ENCODE data around the gene CD99L2. TPM values are rescaled to one million over a fixed set of nuclear protein-coding genes. Genes with fewer than 3 reads are reported as not detected.
A peak's percentile ranks its signal among the peaks of the same experiment; 100 is the strongest.
"Not testable (repeated sequence)": the region's sequence is repeated elsewhere in the genome, so short reads cannot be mapped to it uniquely, and the experiment has no call there.

Gene CD99L2
- total and polyA plus RNA-seq, 10 of the 15 experiments (the other 5 are each of a cell fraction or from before 2014, with no cell fraction given): 1.1 to 22.9 (median 13.0) TPM

- TF ChIP-seq HDAC6 (IDR thresholded peaks at IDR 0.05; ENCODE audit: unreplicated experiment) (no peak), SUPT20H (IDR thresholded peaks at IDR 0.05; ENCODE audit: borderline replicate concordance, control insufficient read depth, low read depth, low read length) (no peak), MEF2A (IDR thresholded peaks at IDR 0.05; ENCODE audit: insufficient read depth, low read depth, low read length) (0 out of 2 replicates have a peak, but pooled peaks have one; percentile 41), POU2F2 (IDR thresholded peaks at IDR 0.05; ENCODE audit: borderline replicate concordance, low read depth, low read length) (0 out of 3 replicates have a peak, but pooled peaks have one; percentile 25), E2F8 (IDR thresholded peaks at IDR 0.05; ENCODE audit: low read depth, partially characterized antibody) (no peak), KLF5 (IDR thresholded peaks at IDR 0.05; ENCODE audit: partially characterized antibody) (no peak)
Observed at GRCh38 chrX:150879855-150880807, 18.3 kb downstream of the CD99L2 start (continued).

- WGBS (ENCODE audit: insufficient coverage, insufficient replicate concordance, low lambda C conversion rate, missing lambda C conversion rate): 75% methylated on average over 2 of the region's 2 CpGs
- H3K4me1 ChIP-seq (ENCODE audit: control insufficient read depth, insufficient read depth, low read length); H3K27me3 ChIP-seq (replicated peaks in 1 of 2; ENCODE audit: control insufficient read depth in 2 of 2, insufficient read depth in 2 of 2, low read length in 1 of 2); BruUV-seq (replicated peaks); H3K79me2 ChIP-seq (ENCODE audit: control insufficient read depth, insufficient read depth, low read length); POLR2A ChIA-PET; H3K9ac ChIP-seq (ENCODE audit: control insufficient read depth, insufficient read depth, low read length); H3K4me3 ChIP-seq; H3K9me3 ChIP-seq (replicated peaks; ENCODE audit: control insufficient read depth, insufficient read depth, low read length); in situ Hi-C loops (cut with MboI); H4K20me1 ChIP-seq (ENCODE audit: control insufficient read depth, insufficient read depth); CTCF ChIA-PET; RAD21 ChIA-PET (ENCODE audit: unreplicated experiment); H3K27ac ChIP-seq (ENCODE audit: control insufficient read depth, insufficient read depth); FAIRE-seq; ATAC-seq; SMC1A ChIA-PET (ENCODE audit: uncharacterized antibody, unreplicated experiment); intact Hi-C loops (cut with micrococcal nuclease; ENCODE audit: unreplicated experiment); H2AFZ ChIP-seq (ENCODE audit: control insufficient read depth, low read depth, low read length); H3K4me2 ChIP-seq (ENCODE audit: control insufficient read depth, insufficient read depth); H3K36me3 ChIP-seq (ENCODE audit: control insufficient read depth in 2 of 2, insufficient read depth in 2 of 2, low read length in 1 of 2); DNase-seq (ENCODE audit: low read depth, low spot score): not testable (repeated sequence)
Observed at GRCh38 chrX:150875621-150876020, 22.8 kb downstream of the CD99L2 start.

Data from GM12878 (cell line).